GM19035 (cell line): ENCODE results near the gene GPR25.

Experiments used
- ATAC-seq: cut with Tn5 transposase; IDR thresholded peaks from one replicate; pipeline ENCODE4 v1.9.1; 2021; ENCODE audit not compliant: unreplicated experiment

The GPR25 gene, protein sequence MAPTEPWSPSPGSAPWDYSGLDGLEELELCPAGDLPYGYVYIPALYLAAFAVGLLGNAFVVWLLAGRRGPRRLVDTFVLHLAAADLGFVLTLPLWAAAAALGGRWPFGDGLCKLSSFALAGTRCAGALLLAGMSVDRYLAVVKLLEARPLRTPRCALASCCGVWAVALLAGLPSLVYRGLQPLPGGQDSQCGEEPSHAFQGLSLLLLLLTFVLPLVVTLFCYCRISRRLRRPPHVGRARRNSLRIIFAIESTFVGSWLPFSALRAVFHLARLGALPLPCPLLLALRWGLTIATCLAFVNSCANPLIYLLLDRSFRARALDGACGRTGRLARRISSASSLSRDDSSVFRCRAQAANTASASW

DNA sequence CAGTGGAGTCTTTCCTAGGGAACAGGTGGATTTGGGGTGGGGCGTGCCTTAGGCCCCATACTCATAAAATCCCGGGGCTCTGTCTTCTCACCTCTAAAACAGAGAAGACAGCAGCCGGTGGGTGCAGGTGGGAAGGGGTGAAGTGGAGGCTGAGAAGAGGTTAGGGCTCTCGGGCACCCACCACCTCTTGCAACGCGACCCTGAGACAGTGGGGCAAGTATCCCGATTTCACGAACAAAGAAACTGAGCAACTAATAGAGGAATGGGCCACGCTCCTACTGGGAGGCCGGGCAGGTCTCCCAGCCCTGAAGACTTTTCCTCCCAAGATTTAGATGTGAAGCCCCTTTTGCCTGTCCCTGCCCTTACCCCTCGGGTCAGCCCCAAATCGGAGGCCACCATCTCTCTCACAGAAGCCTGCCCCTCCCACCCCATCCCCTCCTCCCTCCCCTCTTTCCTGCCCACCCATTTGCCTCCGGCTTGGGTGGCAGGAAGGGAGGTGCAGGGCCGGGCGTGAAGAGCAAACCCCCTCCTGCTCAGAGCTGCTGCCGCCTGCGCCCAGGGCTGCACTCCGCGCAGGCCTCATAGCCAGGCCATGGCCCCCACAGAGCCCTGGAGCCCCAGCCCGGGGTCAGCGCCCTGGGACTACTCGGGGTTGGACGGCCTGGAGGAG is at the start of gene GPR25:
Gene GPR25 (plus strand): TSS at position 536 of the 670 bp plus-strand sequence. CDS start 57 bp downstream, at position 593.
- ATAC-seq: no peak

DNA sequence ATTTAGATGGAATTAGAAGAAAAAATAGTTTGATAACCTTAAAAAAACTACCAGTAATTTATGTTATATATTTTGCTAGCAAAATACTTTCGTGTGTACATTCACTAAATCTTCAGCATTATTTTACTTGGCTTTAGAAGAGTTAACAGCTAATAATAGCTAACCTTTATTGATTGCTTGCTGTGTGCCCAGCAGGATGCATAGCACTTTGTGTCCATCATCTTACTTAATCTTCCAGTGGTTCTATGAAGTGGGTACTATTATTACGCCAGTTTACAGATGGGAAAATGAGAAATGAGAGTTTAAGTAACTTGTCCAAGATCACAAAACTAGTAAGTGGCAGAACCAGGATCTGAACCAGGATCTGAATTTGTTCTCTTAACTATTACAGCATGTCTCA is 41.7 kb upstream of the GPR25 start:
- ATAC-seq: no peak

DNA sequence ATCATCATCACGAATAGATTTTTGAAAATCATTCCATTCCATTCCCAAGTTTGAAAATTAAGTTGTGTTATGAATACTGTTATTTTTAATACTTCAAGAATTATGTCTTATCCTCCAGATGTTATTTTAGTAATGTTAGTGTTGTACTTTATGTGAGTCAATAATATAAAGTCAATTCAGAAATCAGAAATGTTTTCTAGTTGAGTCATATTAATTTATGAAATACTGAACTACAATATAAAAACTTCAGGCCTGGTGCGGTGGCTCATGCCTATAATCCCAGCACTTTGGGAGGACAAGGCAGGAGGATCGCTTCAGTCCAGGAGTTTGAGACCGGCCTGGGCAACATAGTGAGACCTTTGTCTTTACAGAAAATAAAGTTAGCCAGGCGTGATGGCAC is 38.4 kb upstream of the GPR25 start:
- ATAC-seq: no peak

DNA sequence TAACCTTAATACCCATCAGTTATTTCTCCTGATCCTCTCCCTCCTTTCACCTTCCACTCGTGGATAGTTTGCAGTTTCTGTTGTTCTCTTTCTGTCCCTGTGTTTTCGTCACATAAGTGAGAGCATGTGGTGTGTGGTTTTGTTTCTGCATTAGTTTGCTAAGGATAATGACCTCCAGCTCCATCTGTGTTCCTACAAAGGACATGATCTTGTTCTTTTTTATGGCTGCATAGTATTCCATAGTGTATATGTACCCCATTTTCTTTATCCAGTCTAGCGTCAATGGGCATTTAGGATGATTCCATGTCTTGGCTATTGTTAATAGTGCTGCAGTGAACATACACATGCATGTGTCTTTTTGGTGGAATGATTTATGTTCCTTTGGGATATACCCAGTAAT is 36.6 kb upstream of the GPR25 start:
- no peak for ATAC-seq

DNA sequence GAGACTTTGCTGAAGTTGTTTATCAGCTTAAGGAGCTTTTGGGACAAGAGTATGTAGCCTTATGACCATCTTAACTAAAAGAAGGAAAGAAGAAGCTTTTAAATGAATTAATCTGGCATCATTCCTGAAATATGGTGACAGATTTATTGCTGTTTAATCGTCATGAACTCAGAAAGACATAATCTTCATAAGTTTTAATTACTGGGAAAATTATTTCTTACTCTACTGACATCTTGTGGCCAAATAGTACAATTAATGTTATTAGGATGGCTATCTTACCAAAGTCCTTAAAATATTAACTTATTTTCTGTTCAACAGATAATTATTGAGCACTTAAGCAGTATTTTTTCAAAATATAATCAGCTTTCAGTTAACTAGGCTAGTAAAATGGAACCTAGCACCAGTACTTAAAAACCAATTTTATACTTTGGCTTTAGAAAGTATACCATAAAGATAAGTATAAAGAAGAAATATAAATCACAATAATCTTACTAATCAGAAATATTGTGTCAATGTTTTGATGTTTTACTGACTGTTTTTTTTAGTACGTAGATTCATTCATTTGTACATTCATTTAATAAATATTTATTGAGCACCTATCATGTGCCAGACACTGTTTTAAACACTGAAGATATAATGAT is 34.7 kb upstream of the GPR25 start:
- no peak for ATAC-seq

DNA sequence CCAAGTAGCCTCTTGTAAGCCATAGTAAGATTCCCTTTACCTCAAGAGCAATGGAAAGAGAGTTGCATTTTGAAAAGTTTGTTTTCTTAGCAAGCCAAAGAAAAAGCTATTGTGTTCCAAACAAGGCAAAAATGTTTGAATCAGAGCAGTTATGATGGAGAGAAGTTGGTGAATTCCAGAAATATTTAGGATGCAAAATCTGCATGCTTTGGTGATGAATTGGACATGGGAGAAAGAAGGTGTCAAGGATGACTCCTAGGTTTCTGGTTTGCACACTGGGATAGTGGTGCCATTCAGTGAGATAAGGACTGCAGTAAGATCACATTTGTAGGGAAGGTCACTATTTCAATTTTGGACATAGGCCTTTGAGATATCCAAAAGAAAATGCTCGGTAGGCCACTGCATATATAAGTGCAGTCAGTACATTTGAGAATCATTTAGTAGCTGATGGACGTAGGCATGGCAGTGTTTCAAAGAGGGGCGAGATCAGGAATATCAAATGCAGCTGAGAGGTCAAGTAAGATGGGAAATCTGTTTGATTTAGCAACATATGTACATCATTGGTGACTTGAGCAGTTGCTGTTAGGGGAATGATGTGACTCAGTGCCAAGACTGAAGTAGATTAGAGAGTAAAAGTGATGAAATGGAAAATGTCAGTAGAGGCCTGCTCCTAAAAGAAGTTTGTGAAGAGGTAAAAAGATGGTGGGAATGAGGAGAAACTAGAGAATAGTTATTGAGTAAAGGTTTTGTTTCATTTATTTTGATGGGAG is 33.9 kb upstream of the GPR25 start:
- ATAC-seq: no peak

DNA sequence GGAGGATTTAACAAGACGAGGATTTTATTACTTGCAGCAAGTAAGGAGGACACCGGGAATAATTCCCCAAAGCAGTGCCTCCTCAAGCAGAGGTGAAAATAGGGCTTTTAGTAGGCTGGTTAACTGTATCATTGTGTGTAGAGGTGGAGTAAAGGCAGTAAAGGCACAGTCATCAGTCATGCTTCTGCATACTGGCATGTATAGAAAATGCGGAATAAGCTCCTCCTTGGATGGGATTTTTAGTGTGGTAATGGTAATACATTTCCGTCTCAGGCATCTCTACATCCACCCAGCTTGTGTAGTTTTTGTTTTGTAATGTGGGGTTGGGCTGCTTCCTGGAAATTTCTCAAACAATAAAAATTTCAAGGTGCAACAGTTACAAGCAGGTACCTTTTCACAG is 27.4 kb upstream of the GPR25 start:
- no peak for ATAC-seq

DNA sequence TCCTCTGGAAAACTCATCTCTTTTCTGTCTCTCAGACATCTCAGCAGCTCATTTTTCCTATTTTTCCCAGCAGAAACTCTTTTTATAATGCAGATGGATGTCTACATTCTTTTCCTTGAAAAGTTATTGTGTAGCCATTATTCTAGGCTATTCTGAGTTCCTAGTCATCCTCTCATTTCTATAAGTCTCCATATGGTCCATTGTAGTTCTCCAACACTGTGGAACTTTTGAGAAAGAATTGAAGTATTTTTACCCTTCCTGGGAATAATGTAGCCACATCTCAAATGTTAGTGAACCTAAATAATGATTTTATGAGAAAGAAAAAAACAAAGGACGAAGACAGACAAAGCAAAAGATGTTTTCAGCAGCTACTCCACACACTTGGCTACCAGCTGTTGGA is 26.4 kb upstream of the GPR25 start:
- ATAC-seq: no peak

DNA sequence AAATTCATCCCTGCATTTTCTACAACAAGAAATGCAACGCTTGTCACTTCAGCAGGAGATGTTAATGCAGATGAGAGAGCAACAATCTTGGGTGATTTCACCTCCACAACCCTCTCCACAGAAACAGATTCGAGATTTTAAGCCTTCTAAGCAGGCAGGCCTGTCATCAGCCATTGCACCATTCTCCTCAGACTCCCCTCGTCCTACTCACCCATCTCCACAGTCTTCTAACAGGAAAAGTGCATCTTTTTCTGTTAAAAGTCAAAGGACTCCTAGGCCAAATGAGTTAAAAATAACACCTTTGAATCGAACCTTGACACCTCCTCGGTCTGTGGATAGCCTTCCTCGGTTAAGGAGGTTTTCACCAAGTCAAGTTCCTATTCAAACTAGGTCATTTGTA is 23.4 kb upstream of the GPR25 start:
- no peak for ATAC-seq

DNA sequence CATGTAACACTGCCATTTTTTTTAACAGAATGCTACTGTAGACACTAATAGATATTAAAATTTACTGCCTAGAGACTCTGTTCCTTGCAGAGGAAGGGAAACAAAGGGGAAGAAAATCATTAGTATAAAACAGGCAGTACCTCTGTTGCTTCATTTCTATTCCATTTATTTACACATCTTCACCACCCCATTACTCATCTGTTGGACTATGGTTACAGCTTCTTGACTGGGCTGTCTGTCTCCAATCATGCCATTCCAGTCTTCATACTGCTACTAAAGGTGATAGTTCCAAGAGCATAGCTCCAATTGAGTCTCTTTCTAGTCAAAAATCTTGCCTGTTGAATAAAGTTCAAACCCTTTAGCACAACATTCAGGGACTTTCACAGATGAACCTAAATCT is 22.2 kb upstream of the GPR25 start:
- no peak for ATAC-seq

DNA sequence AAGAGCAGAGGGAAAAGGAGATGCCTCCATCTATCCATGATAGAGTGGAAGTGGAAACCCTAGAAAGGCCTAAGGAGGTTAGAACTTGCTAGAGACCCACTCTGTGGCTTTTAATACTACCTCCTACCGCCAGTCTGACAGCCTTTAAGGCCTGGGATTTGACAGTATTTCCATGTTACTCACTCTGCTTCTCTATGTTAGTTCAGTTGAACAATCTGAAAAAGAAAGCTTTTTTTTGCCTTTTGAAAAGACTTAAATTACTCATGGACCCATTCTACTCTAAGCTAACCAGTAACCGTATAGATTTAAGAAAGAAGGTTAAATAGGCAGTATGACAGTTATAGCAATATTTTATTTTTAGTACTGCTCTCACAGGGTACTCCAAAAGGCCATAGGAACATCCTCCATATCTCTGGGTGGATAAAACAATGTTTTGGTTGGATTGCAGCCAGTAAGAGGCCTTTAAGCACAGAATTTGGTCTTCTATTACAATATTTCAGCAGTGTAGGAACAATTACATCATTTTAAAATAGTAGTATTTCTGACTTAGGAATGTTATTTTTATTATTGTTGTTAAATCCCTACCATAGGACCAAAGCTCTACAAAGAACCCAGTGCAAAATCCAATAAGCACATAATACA is 15.9 kb upstream of the GPR25 start:
- no peak for ATAC-seq

DNA sequence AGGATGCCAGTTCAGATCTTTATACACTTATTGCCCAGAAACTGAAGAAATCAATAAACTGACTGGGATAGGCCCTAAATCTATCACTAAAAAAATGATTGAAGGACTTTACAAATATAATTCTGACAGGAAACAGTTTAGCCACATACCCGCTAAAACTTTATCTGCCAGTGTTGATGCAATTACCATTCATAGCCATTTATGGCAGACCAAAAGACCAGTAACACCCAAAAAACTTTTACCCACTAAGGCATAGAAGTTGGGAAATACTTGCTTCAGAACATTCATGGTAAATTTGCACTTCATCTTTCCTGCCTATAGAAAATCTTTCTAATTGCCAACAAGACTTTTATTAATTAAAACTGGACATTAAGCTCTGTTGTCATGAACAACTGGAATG is 15.0 kb upstream of the GPR25 start:
- no peak for ATAC-seq

DNA sequence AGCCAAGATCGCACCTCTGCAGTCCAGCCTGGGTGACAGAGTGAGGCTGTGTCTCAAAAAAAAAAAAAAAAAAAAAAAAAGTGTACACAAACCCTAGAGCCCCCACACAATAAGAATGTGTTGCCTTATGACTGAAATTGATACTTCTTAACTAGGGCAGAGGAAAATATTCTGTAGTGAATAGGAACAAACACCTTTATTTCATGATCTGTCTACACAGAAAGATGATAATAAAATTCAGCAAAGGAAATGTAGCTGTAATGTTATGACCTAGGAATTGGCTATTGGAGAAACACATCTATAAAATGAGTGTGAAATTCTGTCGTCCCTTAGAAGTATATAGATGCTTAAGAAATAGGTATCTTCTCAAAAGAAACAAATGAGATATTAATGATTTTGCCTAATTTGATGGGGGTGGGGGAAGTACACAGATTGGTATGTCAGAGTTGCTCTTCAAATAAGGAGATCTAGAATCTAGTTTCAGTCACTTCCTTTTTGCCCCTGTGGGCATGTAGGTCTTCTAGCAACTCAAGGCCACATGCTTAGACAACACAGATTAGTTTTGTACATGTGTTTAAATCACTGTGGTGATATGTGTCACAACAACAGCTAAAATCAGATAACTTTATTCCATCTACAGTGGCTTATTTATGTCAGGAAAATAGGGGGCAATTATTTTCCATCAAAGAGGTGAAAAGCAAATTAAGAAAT is 10.7 kb upstream of the GPR25 start:
- no peak for ATAC-seq

DNA sequence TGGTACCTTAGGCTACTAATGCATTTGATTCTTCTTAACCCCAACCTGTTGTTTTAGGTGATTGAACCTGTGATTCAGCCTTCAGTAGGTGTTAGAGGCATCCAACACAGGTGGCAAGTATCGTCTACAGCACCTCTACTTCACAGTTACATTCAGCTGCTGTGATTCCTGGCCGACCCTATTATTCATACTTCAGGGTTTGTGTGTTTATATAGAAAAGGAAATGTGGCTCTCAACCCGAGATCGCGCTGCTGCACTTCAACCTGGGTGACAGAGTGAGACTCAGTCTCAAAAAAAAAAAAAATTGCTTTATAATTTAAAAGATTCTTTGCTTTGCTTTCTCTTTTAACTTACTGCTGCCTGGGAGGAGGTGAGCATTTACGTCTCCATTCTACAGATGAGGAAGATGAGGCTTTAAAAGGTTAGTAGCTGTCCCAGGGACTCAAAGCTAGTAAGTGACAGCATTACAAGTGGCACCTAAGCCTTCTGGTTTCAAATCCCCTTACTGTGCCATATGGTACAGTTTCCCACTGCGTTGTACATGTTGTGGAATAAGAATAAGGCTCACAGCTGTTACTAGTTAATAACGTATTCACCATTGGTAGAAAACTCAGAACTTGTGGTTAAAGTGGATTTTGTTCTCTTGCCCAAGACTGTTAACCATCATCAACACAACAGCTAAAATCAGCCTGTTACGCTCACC is 9.9 kb upstream of the GPR25 start:
- no peak for ATAC-seq

DNA sequence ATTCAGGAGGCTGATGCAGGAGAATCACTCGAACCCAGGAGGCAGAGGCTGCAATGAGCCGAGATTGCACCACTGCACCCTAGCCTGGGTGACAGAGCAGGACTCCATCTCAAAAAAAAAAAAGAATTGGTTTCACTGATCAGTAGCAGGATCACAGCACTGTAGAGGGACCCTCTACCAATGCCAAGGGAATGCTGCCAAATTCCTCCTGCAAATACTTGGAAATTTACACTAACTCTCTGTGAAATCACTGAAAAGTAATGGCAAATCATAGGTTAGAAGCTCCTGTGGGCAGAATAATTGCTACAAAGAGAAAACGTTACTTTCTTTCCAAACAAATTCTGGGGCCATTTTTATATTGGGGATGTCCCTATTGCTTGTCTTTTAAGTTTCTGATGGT is 6.7 kb upstream of the GPR25 start:
- no peak for ATAC-seq

DNA sequence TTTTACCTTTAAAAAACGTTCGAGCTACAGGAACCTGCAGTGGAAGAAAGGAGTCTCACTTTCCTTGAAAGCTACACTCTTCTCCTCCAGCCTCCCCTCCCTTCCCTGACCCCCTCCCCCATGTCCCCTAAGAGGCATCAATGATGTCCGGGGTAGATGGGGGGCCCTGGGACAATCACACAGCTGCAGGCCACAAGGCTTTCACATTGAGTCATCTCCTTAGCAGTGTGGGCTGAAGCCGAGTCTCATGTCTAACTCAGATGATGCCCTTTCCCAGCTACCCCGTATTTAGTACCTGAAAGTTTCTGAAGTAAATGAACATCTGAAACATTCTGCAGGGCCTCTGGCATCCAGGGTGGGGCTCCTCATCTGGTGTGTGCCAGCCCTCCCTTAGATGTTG is 6.3 kb upstream of the GPR25 start:
- ATAC-seq: peak; percentile 86

DNA sequence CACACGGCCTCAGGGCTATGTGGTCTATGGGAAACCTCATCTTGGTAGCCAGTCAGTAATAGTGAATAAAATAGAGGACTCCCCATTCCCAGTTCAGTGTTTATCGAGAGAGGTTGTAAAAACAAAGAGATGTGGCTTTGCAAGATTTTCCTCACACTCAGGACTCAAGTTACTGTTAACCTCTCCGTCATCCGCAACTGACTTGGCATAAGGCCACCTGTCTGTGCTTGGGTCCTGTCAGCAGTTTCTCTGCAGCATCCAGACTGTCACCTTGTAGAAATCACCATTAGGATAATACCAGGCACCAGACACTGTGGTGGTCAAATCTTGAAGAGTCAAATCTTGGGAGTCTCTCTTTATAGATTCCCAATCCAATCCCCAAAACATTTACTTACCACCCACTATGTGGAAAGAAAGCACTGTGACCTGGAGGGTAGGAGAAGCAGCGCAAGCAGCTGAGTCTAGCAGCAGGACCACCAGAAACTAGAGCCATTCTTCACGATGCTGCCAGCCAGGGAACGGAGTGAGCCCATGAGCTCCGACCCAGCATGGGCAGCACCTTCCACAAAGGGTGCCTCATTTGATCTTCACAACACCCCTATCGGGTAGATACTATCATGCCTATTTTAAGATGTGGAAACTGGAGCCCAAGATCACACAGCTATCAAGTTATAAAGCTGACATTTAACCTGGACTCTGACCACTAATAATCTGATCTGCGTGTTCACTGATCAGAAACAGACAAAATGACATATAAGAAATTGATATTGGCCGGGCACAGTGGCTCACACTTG is 5.6 kb upstream of the GPR25 start:
- no peak for ATAC-seq

DNA sequence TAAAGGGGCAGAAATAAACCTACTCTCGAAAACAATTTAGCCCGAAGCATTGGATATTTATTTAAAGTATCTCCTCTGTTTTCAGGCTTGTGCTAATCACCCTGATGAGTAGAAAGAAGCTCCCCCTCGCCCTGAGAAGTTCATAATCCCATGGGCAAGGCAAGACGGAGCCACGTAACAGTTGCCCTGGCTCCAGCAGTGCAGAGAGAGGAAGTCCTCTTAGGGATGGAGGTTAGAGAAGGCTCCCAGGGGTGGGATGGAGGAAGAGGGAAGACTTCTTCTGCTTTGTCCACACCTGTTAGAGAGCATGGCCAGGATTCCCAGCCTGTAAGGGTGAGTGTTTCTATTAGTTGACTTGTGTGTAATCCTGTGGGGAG is 3.4 kb upstream of the GPR25 start:
- ATAC-seq: no peak

DNA sequence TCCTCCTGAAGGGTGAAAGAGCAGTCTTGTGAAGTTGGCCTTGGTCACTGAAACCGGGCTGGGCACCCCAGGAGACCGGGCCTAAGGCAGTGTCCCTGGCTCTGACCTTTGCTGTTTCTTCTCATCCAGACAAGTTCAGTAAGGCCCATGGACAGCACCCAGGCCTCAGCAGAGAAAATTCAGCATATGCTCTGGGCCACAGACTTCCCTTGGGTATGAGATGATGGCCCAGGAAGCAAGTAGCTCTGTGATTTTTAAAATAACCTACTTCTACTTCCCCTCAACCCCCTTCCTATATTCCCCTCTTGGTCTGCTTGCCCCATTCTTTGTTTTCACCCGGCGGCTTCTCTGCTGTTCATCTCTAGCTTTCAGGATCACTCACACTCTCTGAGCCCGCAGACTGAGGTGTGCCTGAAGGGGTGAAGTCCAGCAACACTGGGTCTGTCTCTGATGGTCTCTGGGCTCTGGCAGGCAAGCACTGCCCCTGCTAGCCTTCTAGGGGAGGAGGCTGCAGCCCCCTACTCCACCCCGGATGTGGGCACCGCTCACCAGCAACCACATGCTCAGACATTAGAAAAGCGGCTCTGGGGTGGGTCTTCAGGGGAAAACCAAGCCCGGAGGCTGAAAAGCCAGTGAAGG is 2.9 kb upstream of the GPR25 start:
- ATAC-seq: peak; percentile 56
